Endothelial cell of umbilical vein (primary cell): ENCODE results near the gene MARF1. TPM values are rescaled to one million over a fixed set of nuclear protein-coding genes. Genes with fewer than 3 reads are reported as not detected.

ENCODE experiments used
- BruUV-seq: library from RNA; stranded (reverse); fragments of 400-500 nt; replicated peaks from 2 replicates; lab custom pipeline; 2021; lab: Mats Ljungman, UMichigan
- CTCF ChIA-PET: fragments of 300-600, 350-600 bp; sonication (Branson Sonifier 250); formaldehyde crosslinking; loops from one replicate; lab custom pipeline; 2021; ENCODE audit warnings: antibody characterized with exemption, inconsistent platforms; lab: Charles Lee
- POLR2A ChIA-PET: fragments of 300-600, 350-600 bp; sonication (Branson Sonifier 250); formaldehyde crosslinking; loops from one replicate; lab custom pipeline; 2021; ENCODE audit warnings: antibody characterized with exemption, inconsistent platforms; lab: Charles Lee
- DNase-seq: peaks from one replicate; pipeline ENCODE4 v3.0.0-alpha.2; 2011; ENCODE audit warnings: low read depth, low spot score
- FAIRE-seq: peaks from 2 replicates; lab custom pipeline; 2011; peaks lifted over from hg19 to GRCh38; lab: Jason Lieb, UNC
- H2AFZ ChIP-seq: 2 replicates; pipeline ENCODE4 v1.6.0; 2012; ENCODE audit warnings: low read depth, low read length, control low read depth, inconsistent platforms
- H3K27ac ChIP-seq: 2 replicates; pipeline ENCODE4 v1.5.1; 2011; ENCODE audit warnings: low read depth, mild to moderate bottlenecking, control low read depth, low read length, moderate library complexity; ENCODE audit not compliant: insufficient read depth
- H3K27me3 ChIP-seq, 2 experiments: 2 replicates each; pipeline versions ENCODE4 v1.6.0 to v1.6.1; 2011; ENCODE audit warnings: low read length in 2 of 2, mixed read lengths in 1 of 2; ENCODE audit not compliant: control insufficient read depth in 2 of 2, insufficient read depth in 2 of 2
- H3K36me3 ChIP-seq, 2 experiments: 2 replicates in 1 of 2; 3 replicates in 1 of 2; pipeline ENCODE4 v1.5.1; 2011; ENCODE audit warnings: low read length in 2 of 2, mild to moderate bottlenecking in 1 of 2, moderate library complexity in 1 of 2; ENCODE audit not compliant: control insufficient read depth in 2 of 2, insufficient read depth in 2 of 2; ENCODE audit errors: extremely low read depth in 1 of 2
- H3K4me1 ChIP-seq: 3 replicates; pipeline ENCODE4 v1.5.1; 2011; ENCODE audit warnings: mild to moderate bottlenecking, low read length; ENCODE audit not compliant: control insufficient read depth, insufficient read depth; ENCODE audit errors: extremely low read depth
- H3K4me2 ChIP-seq: 2 replicates; pipeline ENCODE4 v1.6.1; 2011; ENCODE audit warnings: low read length, control low read depth, mixed read lengths; ENCODE audit not compliant: insufficient read depth
- H3K4me3 ChIP-seq, 3 experiments: fragments of 200-600 bp in 1 of 3; sonication (generic), shearing (Covaris generic) in 1 of 3; replicated peaks in 1 of 3; 2 replicates each; pipeline ENCODE4 v1.5.1; 2011 to 2016; ENCODE audit warnings: control low read depth in 3 of 3, low read length in 3 of 3, mild to moderate bottlenecking in 2 of 3, inconsistent platforms in 1 of 3, low read depth in 1 of 3, moderate library complexity in 1 of 3; ENCODE audit not compliant: insufficient read depth in 1 of 3
- H3K79me2 ChIP-seq: 2 replicates; pipeline ENCODE4 v1.6.0; 2012; ENCODE audit warnings: low read length, inconsistent platforms; ENCODE audit not compliant: control insufficient read depth, insufficient read depth
- H3K9ac ChIP-seq: replicated peaks from 2 replicates; pipeline ENCODE3; 2011; ENCODE audit warnings: low read length, control low read depth; ENCODE audit not compliant: insufficient read depth; ENCODE audit errors: extremely low read depth
- H3K9me1 ChIP-seq: replicated peaks from 3 replicates; pipeline ENCODE4 v1.6.0; 2011; ENCODE audit warnings: mild to moderate bottlenecking, low read length; ENCODE audit not compliant: control insufficient read depth, insufficient read depth; ENCODE audit errors: extremely low read depth
- H3K9me3 ChIP-seq: replicated peaks from 2 replicates; pipeline ENCODE4 v1.5.1; 2012; ENCODE audit warnings: low read length, inconsistent platforms; ENCODE audit not compliant: control insufficient read depth, insufficient read depth
- H4K20me1 ChIP-seq: replicated peaks from 2 replicates; pipeline ENCODE3; 2011; ENCODE audit warnings: mild to moderate bottlenecking, low read length; ENCODE audit not compliant: control insufficient read depth, insufficient read depth; ENCODE audit errors: extremely low read depth
- EZH2 ChIP-seq: IDR thresholded peaks from 2 replicates; pipeline ENCODE4 v1.6.1; 2012; ENCODE audit warnings: borderline replicate concordance, low read depth, mild to moderate bottlenecking, moderate library complexity, low read length, inconsistent platforms; ENCODE audit not compliant: severe bottlenecking
- FOS ChIP-seq: IDR thresholded peaks from 2 replicates; pipeline ENCODE4 v1.6.1; 2011; ENCODE audit warnings: mild to moderate bottlenecking, low read length, moderate library complexity, borderline replicate concordance; ENCODE audit not compliant: insufficient read depth
- GATA2 ChIP-seq: IDR thresholded peaks from 2 replicates; pipeline ENCODE4 v1.7.0; 2011; ENCODE audit warnings: low read depth, mild to moderate bottlenecking, moderate library complexity, mixed read lengths, low read length; ENCODE audit not compliant: insufficient read length, insufficient read depth
- JUN ChIP-seq: IDR thresholded peaks from 2 replicates; pipeline ENCODE4 v1.6.1; 2011; ENCODE audit warnings: borderline replicate concordance, low read depth; ENCODE audit not compliant: insufficient read length, insufficient read depth
- MYC ChIP-seq: IDR thresholded peaks from one replicate; pipeline ENCODE4 v1.6.1; 2011; ENCODE audit warnings: mild to moderate bottlenecking, low read depth, low read length
- POLR2A ChIP-seq: IDR thresholded peaks from 2 replicates; pipeline ENCODE4 v1.6.1; 2012; ENCODE audit warnings: low read depth, mild to moderate bottlenecking, control low read depth, low read length
- POLR2AphosphoS5 ChIP-seq: IDR thresholded peaks from 2 replicates; pipeline ENCODE4 v1.6.1; 2012; ENCODE audit warnings: low read depth, mild to moderate bottlenecking, control low read depth, low read length, moderate library complexity; ENCODE audit not compliant: insufficient read depth
- dilution Hi-C: fragments of 300-500 bp; cut with MboI; formaldehyde crosslinking; loops from one replicate; pipeline ENCODE4 v1.15.0; 2019; ENCODE audit warnings: low sequenced_read_pairs; ENCODE audit not compliant: extremely low pct_ligation_motif_present
- intact Hi-C: fragments of 100-400 bp; cut with micrococcal nuclease; formaldehyde crosslinking; loops from one replicate; pipeline ENCODE4 v1.10.0; 2022
- polyA plus RNA-seq, 4 experiments: library from polyadenylated mRNA; depleted of rRNA in 3 of 4; stranded (reverse) in 3 of 4; unstranded in 1 of 4; fragments of >200 nt; gene quantifications; 2 replicates each; pipeline versions ENCODE4 v1.2.1 to v1.2.3, GENCODE V29; 2011 to 2012; ENCODE audit warnings: missing spikeins in 1 of 4
- total RNA-seq: library from RNA; stranded (reverse); gene quantifications from 2 replicates; pipeline ENCODE4 v1.2.3, GENCODE V29; 2021
- TF ChIP-seq, protein P1 (sequence below), 2 donors: IDR thresholded peaks; 1 replicate in 1 of 2; 2 replicates in 1 of 2; pipeline ENCODE4 v1.5.1; 2011; ENCODE audit warnings: low read length in 2 of 2, mild to moderate bottlenecking in 2 of 2, moderate library complexity in 2 of 2, control low read depth in 1 of 2, inconsistent platforms in 1 of 2, low read depth in 1 of 2; ENCODE audit not compliant: insufficient read depth in 1 of 2; ENCODE audit errors: extremely low read depth in 1 of 2
- TF ChIP-seq, protein P2 (sequence below): IDR thresholded peaks from 2 replicates; pipeline ENCODE4 v1.6.1; 2011; ENCODE audit not compliant: insufficient read depth, insufficient read length

Gene MARF1
- total and polyA plus RNA-seq, 2 donors (not counting 3 experiments of a cell fraction or from before 2014, with no cell fraction given), result 14.6 to 58.5 TPM

DNA sequence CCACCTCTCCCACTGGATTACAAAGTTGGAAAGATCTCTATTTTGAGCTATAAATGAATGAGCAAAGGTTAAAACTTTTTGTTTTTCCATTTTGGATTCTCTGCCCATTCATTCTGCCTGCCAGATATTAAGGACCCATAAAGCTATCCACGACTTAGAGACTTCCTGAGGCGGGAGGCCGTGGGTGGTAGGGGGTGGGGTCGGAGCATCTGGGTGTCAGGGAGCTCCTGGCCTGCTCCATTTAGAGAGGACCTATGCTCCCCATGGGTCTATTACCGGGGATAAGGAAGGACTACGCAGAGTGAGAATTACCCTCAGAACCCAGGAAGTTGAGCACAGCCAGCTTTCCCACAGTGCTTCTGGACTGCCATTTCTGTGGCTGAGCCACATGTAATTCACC lies 45.8 kb downstream of the MARF1 start:
- TF ChIP-seq EZH2 (no peak), FOS (no peak), POLR2A (no peak), GATA2 (no peak), MYC (no peak), POLR2AphosphoS5 (no peak), JUN (no peak)
- TF ChIP-seq, protein P1, sequence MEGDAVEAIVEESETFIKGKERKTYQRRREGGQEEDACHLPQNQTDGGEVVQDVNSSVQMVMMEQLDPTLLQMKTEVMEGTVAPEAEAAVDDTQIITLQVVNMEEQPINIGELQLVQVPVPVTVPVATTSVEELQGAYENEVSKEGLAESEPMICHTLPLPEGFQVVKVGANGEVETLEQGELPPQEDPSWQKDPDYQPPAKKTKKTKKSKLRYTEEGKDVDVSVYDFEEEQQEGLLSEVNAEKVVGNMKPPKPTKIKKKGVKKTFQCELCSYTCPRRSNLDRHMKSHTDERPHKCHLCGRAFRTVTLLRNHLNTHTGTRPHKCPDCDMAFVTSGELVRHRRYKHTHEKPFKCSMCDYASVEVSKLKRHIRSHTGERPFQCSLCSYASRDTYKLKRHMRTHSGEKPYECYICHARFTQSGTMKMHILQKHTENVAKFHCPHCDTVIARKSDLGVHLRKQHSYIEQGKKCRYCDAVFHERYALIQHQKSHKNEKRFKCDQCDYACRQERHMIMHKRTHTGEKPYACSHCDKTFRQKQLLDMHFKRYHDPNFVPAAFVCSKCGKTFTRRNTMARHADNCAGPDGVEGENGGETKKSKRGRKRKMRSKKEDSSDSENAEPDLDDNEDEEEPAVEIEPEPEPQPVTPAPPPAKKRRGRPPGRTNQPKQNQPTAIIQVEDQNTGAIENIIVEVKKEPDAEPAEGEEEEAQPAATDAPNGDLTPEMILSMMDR (IDR thresholded peaks at IDR 0.05; ENCODE audit: extremely low read depth in 1 of 2, insufficient read depth in 1 of 2, low read depth in 1 of 2, low read length in 2 of 2), result no peak
- TF ChIP-seq, protein P2, sequence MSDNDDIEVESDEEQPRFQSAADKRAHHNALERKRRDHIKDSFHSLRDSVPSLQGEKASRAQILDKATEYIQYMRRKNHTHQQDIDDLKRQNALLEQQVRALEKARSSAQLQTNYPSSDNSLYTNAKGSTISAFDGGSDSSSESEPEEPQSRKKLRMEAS, result no peak
- H3K4me1 ChIP-seq, result peaks cover 9% of the 10 kb centered on the region
- intact Hi-C loops (no loop called here), dilution Hi-C loops (no loop called here)
- no peak overlapping the region for H3K9ac ChIP-seq
- no peaks in the 10 kb centered on the region for H3K9me1 ChIP-seq
- no peak overlapping the region for H3K4me3 ChIP-seq
- H2AFZ ChIP-seq, result no peak overlapping the region
- H3K27me3 ChIP-seq, result no peaks in the 10 kb centered on the region
- no peaks in the 10 kb centered on the region for H3K79me2 ChIP-seq
- no peak for FAIRE-seq
- H3K9me3 ChIP-seq, result no peaks in the 10 kb centered on the region
- no peaks in the 10 kb centered on the region for H4K20me1 ChIP-seq
- POLR2A ChIA-PET, result no interaction called here
- peaks cover 8 to 28% of the 10 kb centered on the region in 2 experiments for H3K36me3 ChIP-seq
- DNase-seq, result no peak
- no peak overlapping the region for H3K27ac ChIP-seq
- H3K4me2 ChIP-seq, result no peak overlapping the region
- BruUV-seq, result no TSS peak
- CTCF ChIA-PET, result interaction anchor here (1.0 kb wide), 1 partner anchor 16 kb away, joined by 3 read pairs; no protein-coding TSS in a partner anchor
